ENCODE data around the gene XIRP1.
A peak's percentile ranks its signal among the peaks of the same experiment; 100 is the strongest.

DNA sequence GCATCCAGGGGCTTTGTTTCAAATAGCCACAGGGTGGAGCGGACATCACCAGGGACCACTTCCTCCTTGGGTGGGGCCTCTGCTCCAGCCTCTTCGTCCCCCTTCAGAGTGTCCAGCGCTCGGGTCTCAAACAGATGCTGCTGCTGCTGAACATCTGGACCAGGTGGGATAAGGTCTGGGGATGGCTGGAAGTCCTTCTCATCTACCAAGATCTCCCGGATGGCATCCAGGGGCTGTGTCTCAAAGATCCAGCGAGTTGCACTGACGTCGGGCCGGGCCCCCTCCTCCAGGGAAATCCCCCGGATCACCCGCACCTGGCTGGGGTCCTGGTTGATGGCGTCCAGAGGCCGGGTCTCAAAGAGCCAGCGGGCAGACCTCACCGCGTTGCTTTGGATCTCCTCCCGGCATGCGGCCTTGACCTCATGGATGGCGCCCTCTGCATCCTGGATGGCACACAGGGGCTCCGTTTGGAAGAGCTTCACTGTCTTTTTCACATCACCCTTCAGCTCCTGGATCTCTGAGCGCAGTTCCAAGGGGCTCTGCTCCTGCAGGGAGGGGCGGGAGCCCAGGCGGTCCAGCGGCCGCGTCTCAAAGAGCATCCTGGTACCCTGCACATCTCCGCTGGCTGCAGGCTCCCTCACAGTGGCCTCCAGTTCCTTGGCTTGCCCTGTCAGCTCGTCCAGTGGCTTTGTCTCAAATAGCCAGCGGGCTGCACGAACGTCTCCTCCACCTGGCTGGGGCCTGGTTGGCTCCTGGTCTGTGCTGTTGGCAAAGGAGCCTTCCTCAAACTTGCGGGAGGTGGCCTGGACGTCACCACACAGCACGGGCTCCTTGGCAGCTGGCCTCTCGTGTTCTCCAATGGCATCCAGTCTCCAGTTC is 3.9 kb downstream of the XIRP1 start:
- peak in 1 of 2 experiments; percentile 20; a peak in 1 of 4 replicates for TF ChIP-seq CTCF (conservative IDR thresholded peaks at IDR 0.05; ENCODE audit: low read depth in 2 of 2)
- TF ChIP-seq EZH2phosphoT487 (IDR thresholded peaks at IDR 0.05; ENCODE audit: unreplicated experiment), result no peak
- no peak for TF ChIP-seq REST (IDR thresholded peaks at IDR 0.05; ENCODE audit: unreplicated experiment)
- TF ChIP-seq POLR2AphosphoS5 (IDR thresholded peaks at IDR 0.05; ENCODE audit: low read depth), result no peak
- TF ChIP-seq EZH2 (IDR thresholded peaks at IDR 0.05; ENCODE audit: low read depth, unreplicated experiment), result no peak
- no peak for TF ChIP-seq JUNB (IDR thresholded peaks at IDR 0.05; ENCODE audit: unreplicated experiment)
- no peak for TF ChIP-seq CREB1 (CRISPR knock-in tag; IDR thresholded peaks at IDR 0.05; ENCODE audit: low read depth)
- TF ChIP-seq ETS1 (IDR thresholded peaks at IDR 0.05), result no peak

Data from GM23338 (cell line).